ENCODE data around the gene FAM210B.

GRCh38 chr20:56352345-56353055 lies 6.3 kb upstream of the FAM210B start:
- TF ChIP-seq POLR2A (IDR thresholded peaks at IDR 0.05) (no peak), POLR2AphosphoS5 (IDR thresholded peaks at IDR 0.05) (no peak)
- TF ChIP-seq, protein P1, sequence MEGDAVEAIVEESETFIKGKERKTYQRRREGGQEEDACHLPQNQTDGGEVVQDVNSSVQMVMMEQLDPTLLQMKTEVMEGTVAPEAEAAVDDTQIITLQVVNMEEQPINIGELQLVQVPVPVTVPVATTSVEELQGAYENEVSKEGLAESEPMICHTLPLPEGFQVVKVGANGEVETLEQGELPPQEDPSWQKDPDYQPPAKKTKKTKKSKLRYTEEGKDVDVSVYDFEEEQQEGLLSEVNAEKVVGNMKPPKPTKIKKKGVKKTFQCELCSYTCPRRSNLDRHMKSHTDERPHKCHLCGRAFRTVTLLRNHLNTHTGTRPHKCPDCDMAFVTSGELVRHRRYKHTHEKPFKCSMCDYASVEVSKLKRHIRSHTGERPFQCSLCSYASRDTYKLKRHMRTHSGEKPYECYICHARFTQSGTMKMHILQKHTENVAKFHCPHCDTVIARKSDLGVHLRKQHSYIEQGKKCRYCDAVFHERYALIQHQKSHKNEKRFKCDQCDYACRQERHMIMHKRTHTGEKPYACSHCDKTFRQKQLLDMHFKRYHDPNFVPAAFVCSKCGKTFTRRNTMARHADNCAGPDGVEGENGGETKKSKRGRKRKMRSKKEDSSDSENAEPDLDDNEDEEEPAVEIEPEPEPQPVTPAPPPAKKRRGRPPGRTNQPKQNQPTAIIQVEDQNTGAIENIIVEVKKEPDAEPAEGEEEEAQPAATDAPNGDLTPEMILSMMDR (IDR thresholded peaks at IDR 0.05) = no peak
